Measurements from ENCODE around the gene RAD50. TPM values are rescaled to one million over a fixed set of nuclear protein-coding genes. Genes with fewer than 3 reads are reported as not detected.

RAD50 gene
- total and polyA plus RNA-seq, 8 donors = 5.9 to 21.1 (median 16.2) TPM

- no peak for FAIRE-seq
- H3K4me3 ChIP-seq = no peak within 1 kb of the TSS
- no peak within 1 kb of the TSS for H3K27ac ChIP-seq
- H3K4me1 ChIP-seq = no peaks in the 10 kb centered on the region
- ATAC-seq = no peak
- TF ChIP-seq, protein P1, sequence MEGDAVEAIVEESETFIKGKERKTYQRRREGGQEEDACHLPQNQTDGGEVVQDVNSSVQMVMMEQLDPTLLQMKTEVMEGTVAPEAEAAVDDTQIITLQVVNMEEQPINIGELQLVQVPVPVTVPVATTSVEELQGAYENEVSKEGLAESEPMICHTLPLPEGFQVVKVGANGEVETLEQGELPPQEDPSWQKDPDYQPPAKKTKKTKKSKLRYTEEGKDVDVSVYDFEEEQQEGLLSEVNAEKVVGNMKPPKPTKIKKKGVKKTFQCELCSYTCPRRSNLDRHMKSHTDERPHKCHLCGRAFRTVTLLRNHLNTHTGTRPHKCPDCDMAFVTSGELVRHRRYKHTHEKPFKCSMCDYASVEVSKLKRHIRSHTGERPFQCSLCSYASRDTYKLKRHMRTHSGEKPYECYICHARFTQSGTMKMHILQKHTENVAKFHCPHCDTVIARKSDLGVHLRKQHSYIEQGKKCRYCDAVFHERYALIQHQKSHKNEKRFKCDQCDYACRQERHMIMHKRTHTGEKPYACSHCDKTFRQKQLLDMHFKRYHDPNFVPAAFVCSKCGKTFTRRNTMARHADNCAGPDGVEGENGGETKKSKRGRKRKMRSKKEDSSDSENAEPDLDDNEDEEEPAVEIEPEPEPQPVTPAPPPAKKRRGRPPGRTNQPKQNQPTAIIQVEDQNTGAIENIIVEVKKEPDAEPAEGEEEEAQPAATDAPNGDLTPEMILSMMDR (IDR thresholded peaks at IDR 0.05) = no peak
- intact Hi-C loops (cut with DNase I) = no loop called here
- 93 to 97% methylated on average over 12 of the region's 12 CpGs for WGBS, 2 donors
- peaks cover 0 to 9% (median 0%) of the 10 kb centered on the region in 4 donors for H3K27me3 ChIP-seq
- no peaks in the 10 kb centered on the region for H3K9me3 ChIP-seq
- H3K36me3 ChIP-seq = no peaks in the 10 kb centered on the region
- no peak for DNase-seq
Observed at GRCh38 chr5:132657676-132658380, 101.1 kb downstream of the RAD50 start, which contains the start of gene IL13. TSS of gene IL13 (plus strand) at chr5:132658173. CDS start at chr5:132658187, 14 bp downstream.

GRCh38 chr5:132658381-132659302, 101.9 kb downstream of the RAD50 start:
- DNase-seq (no peak), FAIRE-seq (no peak), ATAC-seq (no peak)
- no peak overlapping the region for H3K4me3 ChIP-seq
- H3K9me3 ChIP-seq = no peaks in the 10 kb centered on the region
- peaks cover 0 to 9% (median 0%) of the 10 kb centered on the region in 4 donors for H3K27me3 ChIP-seq
- H3K27ac ChIP-seq = no peak overlapping the region
- intact Hi-C loops (cut with DNase I) = no loop called here
- TF ChIP-seq, protein P1 (IDR thresholded peaks at IDR 0.05) = no peak
- 84 to 88% methylated on average over 9 of the region's 9 CpGs for WGBS, 2 donors
- H3K36me3 ChIP-seq = no peaks in the 10 kb centered on the region
- no peaks in the 10 kb centered on the region for H3K4me1 ChIP-seq

DNA sequence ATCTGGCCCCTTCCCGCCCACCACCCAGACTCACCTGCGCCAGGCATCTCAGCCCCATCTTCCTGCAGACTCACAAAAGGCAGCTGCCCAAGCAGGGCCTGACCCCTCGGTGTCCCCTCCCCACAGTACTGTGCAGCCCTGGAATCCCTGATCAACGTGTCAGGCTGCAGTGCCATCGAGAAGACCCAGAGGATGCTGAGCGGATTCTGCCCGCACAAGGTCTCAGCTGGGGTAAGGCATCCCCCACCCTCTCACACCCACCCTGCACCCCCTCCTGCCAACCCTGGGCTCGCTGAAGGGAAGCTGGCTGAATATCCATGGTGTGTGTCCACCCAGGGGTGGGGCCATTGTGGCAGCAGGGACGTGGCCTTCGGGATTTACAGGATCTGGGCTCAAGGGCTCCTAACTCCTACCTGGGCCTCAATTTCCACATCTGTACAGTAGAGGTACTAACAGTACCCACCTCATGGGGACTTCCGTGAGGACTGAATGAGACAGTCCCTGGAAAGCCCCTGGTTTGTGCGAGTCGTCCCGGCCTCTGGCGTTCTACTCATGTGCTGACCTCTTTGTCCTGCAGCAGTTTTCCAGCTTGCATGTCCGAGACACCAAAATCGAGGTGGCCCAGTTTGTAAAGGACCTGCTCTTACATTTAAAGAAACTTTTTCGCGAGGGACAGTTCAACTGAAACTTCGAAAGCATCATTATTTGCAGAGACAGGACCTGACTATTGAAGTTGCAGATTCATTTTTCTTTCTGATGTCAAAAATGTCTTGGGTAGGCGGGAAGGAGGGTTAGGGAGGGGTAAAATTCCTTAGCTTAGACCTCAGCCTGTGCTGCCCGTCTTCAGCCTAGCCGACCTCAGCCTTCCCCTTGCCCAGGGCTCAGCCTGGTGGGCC, 103.1 kb downstream of the RAD50 start:
- H3K4me1 ChIP-seq = no peaks in the 10 kb centered on the region
- no peak overlapping the region for H3K27ac ChIP-seq
- H3K4me3 ChIP-seq = no peak overlapping the region
- TF ChIP-seq, protein P1 (IDR thresholded peaks at IDR 0.05) = no peak
- 88 to 92% methylated on average over 23 of the region's 23 CpGs for WGBS, 2 donors
- DNase-seq (no peak), FAIRE-seq (no peak), ATAC-seq (no peak)
- H3K9me3 ChIP-seq = no peaks in the 10 kb centered on the region
- intact Hi-C loops (cut with DNase I) = no loop called here
- H3K27me3 ChIP-seq = peaks cover 0 to 9% (median 0%) of the 10 kb centered on the region in 4 donors
- H3K36me3 ChIP-seq = no peaks in the 10 kb centered on the region

- H3K27ac ChIP-seq = no peak overlapping the region
- H3K36me3 ChIP-seq = no peaks in the 10 kb centered on the region
- no peak overlapping the region for H3K4me3 ChIP-seq
- WGBS, 2 donors = 75 to 79% methylated on average over 12 of the region's 12 CpGs
- intact Hi-C loops (cut with DNase I) = no loop called here
- peaks cover 0 to 2% (median 0%) of the 10 kb centered on the region in 4 donors for H3K27me3 ChIP-seq
- H3K9me3 ChIP-seq = no peaks in the 10 kb centered on the region
- no peaks in the 10 kb centered on the region for H3K4me1 ChIP-seq
- TF ChIP-seq, protein P1 (IDR thresholded peaks at IDR 0.05) = no peak
- DNase-seq = no peak
- ATAC-seq = no peak
- FAIRE-seq = no peak
Observed at GRCh38 chr5:132661231-132662003, 104.6 kb downstream of the RAD50 start.
